Lower leg skin (tissue), 4 donors: ENCODE data around the gene UNKL. TPM values are rescaled to one million over a fixed set of nuclear protein-coding genes. Genes with fewer than 3 reads are reported as not detected.

ENCODE experiments used
- DNase-seq, 2 donors: peaks; one replicate each; pipeline ENCODE4 v3.0.0-alpha.2; 2019; ENCODE audit warnings: low spot score in 2 of 2
- H3K4me3 ChIP-seq: fragments of 200-600 bp; sonication (generic); 2 replicates; pipeline ENCODE4 v1.5.1; 2017; ENCODE audit warnings: mild to moderate bottlenecking, low read depth; ENCODE audit not compliant: poor library complexity, severe bottlenecking
- POLR2A ChIP-seq, 2 donors: fragments of 450-650 bp; IDR thresholded peaks; one replicate each; pipeline ENCODE4 v1.6.1; 2016 to 2017; ENCODE audit warnings: antibody characterized with exemption in 2 of 2, mild to moderate bottlenecking in 1 of 2, moderate library complexity in 1 of 2
- WGBS, 2 donors: methylation state at CpG; one replicate each; pipeline ENCODE4 v1.1.5; 2018; 5-methylcytosine and 5-hydroxymethylcytosine counted together
- intact Hi-C: fragments of 100-400 bp; cut with DNase I; formaldehyde crosslinking; loops from one replicate; pipeline ENCODE4 v1.15.0; 2023; ENCODE audit warnings: low total_unique reads
- total RNA-seq, 4 donors: library from RNA; depleted of rRNA; stranded (reverse); fragments of >200 nt; gene quantifications; one replicate each; pipeline ENCODE4 v1.1.0, GENCODE V29; 2016
- TF ChIP-seq, protein P1 (sequence below), 3 donors: fragments of 450-650 bp; IDR thresholded peaks; one replicate each; pipeline ENCODE4 v1.5.1; 2016; ENCODE audit warnings: antibody characterized with exemption in 3 of 3, mild to moderate bottlenecking in 3 of 3, moderate library complexity in 2 of 3

The UNKL gene
- total RNA-seq, 4 donors from 2014 or later: 25.7 to 63.4 (median 36.6) TPM

DNA sequence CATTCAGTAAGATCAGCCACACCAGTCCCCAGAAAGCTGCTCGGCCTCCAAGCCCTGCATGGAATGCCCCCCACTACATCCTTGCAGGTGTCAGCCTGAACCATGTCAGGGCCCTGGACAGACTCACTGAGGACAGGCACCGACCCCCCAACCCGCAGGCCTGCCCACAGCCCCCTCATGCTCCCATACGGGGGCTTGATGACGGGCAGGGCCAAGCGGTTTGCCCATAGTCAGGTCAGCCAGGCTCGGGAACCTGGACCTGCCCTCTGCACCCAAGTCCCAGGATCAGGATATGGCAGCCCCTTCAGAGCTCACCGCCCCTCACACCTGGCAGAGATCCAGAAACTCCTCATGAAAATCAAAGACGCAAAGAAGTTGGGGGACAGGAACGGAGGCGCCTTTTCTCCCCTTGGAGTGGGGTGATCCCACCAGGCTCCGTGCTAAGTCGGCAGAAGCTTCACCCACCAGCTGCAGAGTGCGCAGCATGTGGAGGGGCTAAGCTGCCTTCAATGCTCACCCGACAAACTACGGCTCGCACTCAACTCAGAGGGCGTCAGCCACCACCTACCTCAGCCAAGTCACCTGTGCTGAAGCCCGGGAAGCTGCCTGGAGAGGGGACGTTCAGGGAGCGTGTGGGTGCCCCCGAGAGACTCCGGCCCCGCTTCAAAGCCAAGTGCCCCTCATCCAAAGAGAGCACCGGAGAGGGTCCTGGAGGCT, 36.3 kb downstream of the UNKL start:
- WGBS, 2 donors: 84 to 91% methylated on average over 9 to 23 of the region's 25 CpGs

DNA sequence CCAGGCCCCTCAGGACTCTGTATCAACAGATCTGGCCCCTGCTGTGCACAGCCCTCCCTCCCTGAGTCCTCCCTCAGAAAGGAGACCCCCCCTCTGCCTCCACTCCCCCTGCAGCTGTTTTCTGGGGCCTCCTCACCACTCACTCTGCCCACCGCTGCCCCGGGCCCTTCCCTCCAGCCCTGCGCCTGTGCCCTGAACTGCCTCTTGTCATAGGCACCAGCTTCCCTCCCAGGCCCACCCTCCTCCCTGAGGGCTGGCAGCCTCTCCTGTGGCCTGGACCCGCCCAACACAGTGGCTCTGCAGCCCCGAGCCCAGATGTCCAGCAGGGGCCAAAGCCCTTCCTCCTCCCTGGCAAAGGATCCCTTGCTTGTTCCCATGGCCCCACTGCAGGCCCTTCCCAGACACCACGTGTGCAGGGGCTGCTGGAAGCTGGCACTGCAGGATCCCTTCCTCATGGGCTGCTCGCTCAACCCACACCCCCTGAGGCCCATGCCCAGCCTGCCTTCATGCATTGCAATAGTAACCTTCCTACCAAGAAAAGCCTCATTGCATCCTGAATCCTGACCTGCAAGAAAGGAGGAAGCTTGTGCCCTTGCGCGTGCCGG, 37.0 kb downstream of the UNKL start:
- DNase-seq: no peak
- TF ChIP-seq POLR2A (IDR thresholded peaks at IDR 0.05): no peak
- TF ChIP-seq, protein P1, sequence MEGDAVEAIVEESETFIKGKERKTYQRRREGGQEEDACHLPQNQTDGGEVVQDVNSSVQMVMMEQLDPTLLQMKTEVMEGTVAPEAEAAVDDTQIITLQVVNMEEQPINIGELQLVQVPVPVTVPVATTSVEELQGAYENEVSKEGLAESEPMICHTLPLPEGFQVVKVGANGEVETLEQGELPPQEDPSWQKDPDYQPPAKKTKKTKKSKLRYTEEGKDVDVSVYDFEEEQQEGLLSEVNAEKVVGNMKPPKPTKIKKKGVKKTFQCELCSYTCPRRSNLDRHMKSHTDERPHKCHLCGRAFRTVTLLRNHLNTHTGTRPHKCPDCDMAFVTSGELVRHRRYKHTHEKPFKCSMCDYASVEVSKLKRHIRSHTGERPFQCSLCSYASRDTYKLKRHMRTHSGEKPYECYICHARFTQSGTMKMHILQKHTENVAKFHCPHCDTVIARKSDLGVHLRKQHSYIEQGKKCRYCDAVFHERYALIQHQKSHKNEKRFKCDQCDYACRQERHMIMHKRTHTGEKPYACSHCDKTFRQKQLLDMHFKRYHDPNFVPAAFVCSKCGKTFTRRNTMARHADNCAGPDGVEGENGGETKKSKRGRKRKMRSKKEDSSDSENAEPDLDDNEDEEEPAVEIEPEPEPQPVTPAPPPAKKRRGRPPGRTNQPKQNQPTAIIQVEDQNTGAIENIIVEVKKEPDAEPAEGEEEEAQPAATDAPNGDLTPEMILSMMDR (IDR thresholded peaks at IDR 0.05): no peak
- intact Hi-C loops: no loop called here
- 85 to 90% methylated on average over 8 to 10 of the region's 10 CpGs for WGBS, 2 donors
- H3K4me3 ChIP-seq: no peak overlapping the region

More for the DNA sequence above, 36.3 kb downstream of the UNKL start:
- H3K4me3 ChIP-seq: no peak overlapping the region
- TF ChIP-seq, protein P1 (IDR thresholded peaks at IDR 0.05): no peak
- TF ChIP-seq POLR2A (IDR thresholded peaks at IDR 0.05): no peak
- intact Hi-C loops: no loop called here
- DNase-seq: no peak

DNA sequence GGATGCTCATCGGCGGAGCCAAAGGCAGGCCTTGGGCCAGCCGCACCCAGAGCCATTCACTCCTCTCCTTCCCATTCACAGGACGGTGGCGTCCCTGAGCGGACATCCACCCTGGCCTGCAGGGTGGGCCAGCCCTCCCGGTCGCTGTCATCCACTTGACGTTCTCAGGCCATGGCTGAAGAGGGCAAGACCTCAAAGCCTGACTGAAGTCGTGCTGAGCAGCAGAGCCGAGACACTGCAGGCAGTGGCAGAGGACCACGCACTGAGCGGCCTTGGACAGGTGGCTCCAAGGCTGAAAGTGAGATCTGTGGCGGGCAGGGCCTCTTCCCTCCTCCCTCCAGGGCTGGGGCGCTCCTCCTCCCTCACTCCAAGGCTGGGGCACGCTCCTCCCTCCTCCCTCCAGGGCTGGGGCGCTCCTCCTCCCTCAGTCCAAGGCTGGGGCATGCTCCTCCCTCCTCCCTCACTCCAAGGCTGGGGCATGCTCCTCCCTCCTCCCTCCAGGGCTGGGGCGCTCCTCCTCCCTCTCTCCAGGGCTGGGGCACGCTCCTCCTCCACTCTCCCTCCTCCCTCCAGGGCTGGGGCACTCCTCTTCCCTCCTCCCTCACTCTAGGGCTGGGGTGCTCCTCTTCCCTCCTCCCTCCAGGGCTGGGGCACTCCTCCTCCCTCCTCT, 38.6 kb downstream of the UNKL start:
- no peak for TF ChIP-seq POLR2A (IDR thresholded peaks at IDR 0.05)
- TF ChIP-seq, protein P1 (IDR thresholded peaks at IDR 0.05): no peak
- intact Hi-C loops: no loop called here
- DNase-seq: no peak
- H3K4me3 ChIP-seq: no peak overlapping the region
- 87 to 89% methylated on average over 19 of the region's 19 CpGs for WGBS, 2 donors

DNA sequence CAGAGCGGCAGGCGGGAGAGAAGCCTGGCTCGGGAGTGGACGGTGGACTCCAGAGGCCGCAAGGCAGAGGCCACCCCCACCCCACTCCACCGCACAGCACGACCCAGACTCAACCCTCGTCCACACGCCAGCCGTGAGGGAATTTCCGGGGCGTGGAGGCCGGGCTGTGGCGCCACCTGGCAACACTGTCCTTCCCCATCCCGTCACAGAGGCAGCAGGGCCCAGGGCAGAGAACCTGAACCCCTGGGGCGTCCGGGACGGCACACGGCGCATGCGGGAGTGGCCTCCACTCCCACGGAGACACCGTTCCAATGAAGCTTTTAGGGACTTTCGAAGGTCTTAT, 39.2 kb downstream of the UNKL start:
- intact Hi-C loops: no loop called here
- no peak overlapping the region for H3K4me3 ChIP-seq
- DNase-seq: no peak
- 70 to 78% methylated on average over 8 to 22 of the region's 24 CpGs for WGBS, 2 donors
- TF ChIP-seq, protein P1 (IDR thresholded peaks at IDR 0.05): no peak
- TF ChIP-seq POLR2A (IDR thresholded peaks at IDR 0.05): no peak

DNA sequence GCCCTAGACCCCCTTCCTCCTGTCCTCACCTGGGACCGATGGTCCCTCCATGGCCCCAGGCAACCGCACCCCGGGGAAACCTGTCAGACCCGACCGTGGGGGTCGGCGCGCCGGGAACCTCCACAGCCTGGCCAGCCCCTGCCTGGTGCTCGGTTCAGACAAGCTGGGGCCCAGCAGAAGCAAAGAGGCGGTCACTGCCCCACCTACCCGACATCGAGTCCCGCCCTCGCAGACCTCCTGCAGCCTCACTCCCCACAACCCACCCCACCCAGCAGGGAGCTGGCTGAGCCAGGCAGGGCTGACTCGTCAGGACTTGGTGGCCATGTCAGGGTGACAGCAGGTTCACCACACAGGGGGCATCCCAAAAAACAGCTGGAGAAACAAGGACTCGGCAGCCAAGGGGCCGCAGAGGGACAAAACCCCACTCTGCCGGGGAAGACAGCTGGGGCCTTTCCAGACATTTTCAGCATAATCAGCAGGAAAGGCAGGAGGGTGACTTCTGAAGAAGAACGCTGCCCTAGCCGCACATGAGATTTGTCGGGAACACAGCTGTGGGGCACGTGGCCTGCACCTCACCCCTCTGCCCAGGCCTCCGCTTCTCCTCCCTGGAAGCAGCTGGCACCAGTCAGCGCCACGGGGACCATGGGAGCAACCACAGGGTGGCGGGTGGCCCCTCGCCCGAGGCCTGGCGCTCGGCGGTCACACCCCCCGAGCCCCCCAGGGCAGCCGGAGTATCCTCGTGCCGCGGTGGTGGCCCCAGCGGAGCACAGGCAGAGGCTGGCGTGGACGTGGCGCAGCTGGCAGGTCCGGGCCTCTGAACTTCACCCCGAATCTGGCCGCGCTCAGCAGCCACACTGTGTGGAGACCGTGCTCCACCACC, 39.8 kb downstream of the UNKL start:
- no peak overlapping the region for H3K4me3 ChIP-seq
- DNase-seq: no peak
- TF ChIP-seq, protein P1 (IDR thresholded peaks at IDR 0.05): no peak
- TF ChIP-seq POLR2A (IDR thresholded peaks at IDR 0.05): no peak
- WGBS, 2 donors: 83 to 92% methylated on average over 25 to 33 of the region's 46 CpGs
- intact Hi-C loops: no loop called here
